Esophagus muscularis mucosa (tissue), 3 donors: ENCODE data around the gene DNER.

Source experiments
- CTCF ChIP-seq, 3 experiments: fragments of 200-600 bp in 2 of 3; fragments of 450-650 bp in 1 of 3; sonication (generic) in 2 of 3; IDR thresholded peaks; one replicate each; pipeline ENCODE4 v1.5.1; 2017 to 2019; ENCODE audit warnings: antibody characterized with exemption in 3 of 3, mild to moderate bottlenecking in 2 of 3, moderate library complexity in 1 of 3
- POLR2A ChIP-seq: fragments of 450-650 bp; IDR thresholded peaks from one replicate; pipeline ENCODE4 v1.6.1; 2017; ENCODE audit warnings: antibody characterized with exemption, moderate library complexity, mild to moderate bottlenecking, low read depth
- POLR2AphosphoS5 ChIP-seq, 2 donors: sonication (generic); formaldehyde crosslinking; IDR thresholded peaks; one replicate each; pipeline ENCODE4 v1.6.1; 2017; ENCODE audit warnings: antibody characterized with exemption in 2 of 2

GRCh38 chr2:229578052-229578846 is 136.1 kb downstream of the DNER start:
- no peak for TF ChIP-seq CTCF (IDR thresholded peaks at IDR 0.05)
- TF ChIP-seq POLR2A = no peak
- TF ChIP-seq POLR2AphosphoS5 (IDR thresholded peaks at IDR 0.05) = no peak
